Stimulated activated CD4-positive, alpha-beta T cell treated with anti-CD3 and anti-CD28 coated beads, TNF-alpha, amount 100 ng/mL, for 48 hours (primary cell): ENCODE results near the gene HOXB2.
A peak's percentile ranks its signal among the peaks of the same experiment; 100 is the strongest.
"Not testable (repeated sequence)": the region's sequence is repeated elsewhere in the genome, so short reads cannot be mapped to it uniquely, and the experiment has no call there.

ENCODE experiments used
- DNase-seq, 3 donors: peaks; one replicate each; pipeline ENCODE4 v3.0.0-alpha.2; 2020; ENCODE audit warnings: low read depth in 3 of 3

Gene HOXB2

DNA sequence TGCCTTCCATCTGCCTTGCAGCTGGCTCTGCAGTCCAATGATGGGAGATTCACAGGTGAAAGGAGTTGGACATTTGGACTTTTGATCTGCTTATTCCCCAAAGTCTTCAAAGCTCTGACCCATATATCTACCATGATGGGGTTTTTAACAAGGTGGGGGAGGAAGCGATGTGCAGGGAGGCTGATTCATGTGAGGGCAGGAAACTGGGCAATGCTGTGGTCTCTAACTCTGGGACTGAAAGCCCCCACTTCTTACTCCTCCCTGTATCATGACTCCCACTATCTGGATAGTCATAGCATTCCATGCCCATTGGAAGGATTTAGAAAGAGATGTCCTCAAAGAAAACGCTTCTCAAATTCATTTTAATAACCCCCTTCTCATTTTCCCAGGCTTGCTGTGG is 30.4 kb downstream of the HOXB2 start:
- DNase-seq, result no peak

GRCh38 chr17:48513666-48514455 is 31.0 kb downstream of the HOXB2 start:
- DNase-seq, result no peak

DNA sequence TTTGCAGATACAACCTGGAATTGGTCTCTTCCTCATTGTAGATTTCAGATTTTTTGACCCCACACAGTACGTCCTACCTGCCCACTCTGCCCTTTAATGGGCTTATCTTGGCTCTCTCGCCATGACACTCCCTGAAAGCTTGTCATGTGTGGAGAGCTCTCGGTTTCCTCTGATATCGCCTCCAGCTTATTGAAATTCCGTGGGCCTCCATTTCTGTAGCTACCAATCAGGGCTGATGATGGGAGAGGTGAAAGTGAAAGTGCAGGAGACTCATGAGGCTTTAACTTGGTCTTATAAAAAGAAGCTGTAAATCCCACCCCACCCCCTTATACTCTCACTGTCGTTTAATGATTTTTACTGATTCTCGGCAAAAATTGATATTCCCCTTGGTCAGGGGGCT is 31.8 kb downstream of the HOXB2 start:
- no peak for DNase-seq

DNA sequence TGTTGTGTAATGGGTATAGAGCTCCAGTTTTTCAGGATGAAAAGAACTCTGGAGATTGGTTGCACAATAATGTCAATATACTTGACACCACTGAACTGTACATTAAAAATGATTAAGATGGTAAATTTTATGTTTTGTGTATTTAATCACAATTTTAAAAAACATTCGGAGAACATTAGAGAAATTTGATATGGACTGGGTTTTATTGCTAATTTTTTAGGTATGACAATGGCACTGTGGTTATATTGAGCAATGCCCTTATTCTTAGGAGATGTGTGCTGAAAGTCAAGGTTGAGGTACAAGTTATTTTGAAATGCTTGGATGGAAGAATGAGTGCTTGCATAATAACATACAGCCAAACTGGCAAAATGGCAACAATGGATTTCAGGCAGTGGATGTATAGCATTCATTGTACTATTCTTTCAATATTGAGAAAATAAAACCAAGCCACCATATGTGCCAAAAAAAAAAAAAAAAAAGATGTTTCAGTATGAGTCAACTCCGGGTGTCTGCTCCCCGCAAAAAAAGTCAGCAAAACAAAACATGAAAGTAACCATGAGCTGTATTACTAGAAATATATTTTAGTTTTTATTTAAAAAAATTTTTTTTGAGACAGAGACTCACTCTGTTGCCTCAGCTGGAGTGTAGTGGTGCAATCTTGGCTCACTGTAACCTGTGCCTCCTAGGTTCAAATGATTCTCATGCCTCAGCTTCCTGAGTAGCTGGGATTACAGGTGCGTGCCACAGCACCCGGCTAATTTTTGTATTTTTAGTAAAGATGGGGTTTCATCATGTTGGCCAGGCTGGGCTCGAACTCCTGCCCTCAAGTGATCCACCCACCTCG is 33.9 kb downstream of the HOXB2 start:
- DNase-seq, result peak in 1 of 3 donors; percentile 8

- DNase-seq, result no peak
Observed at GRCh38 chr17:48510381-48510760, 34.5 kb downstream of the HOXB2 start.

DNA sequence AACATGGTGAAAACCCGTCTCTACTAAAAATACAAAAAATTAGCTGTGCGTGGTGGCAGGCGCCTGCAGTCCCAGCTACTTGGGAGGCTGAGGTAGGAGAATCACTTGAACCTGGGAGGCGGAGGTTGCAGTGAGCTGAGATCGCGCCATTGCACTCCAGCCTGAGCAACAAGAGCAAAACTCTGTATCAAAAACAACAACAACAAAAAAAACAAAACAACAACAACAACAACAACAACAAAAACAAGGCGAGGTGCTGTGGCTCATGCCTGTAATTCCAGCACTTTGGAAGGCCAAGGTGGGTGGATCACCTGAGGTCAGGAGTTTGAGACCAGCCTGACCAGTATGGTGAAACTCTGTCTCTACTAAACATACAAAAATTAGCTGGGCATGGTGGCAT is 35.2 kb downstream of the HOXB2 start:
- not testable (repeated sequence) for DNase-seq

DNA sequence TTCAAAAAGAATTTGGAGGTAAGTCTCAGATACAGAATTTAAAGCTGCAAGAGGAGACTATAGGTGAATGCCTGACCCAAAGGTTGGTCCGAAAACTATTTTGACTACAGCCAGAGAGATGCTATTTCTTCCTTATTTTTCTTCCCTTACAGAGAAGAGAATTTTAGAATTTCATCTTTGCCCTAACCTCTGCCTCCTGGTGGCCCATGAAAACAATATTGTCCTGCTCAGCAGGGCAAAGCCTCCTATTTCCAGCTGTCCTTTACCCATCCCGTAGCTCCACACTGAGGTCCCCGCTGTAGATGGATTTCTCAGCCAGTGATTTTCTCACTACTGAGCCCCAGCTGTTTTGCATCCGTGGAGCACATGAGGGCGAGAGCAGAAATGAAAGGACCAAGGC is 38.7 kb downstream of the HOXB2 start:
- no peak for DNase-seq

DNA sequence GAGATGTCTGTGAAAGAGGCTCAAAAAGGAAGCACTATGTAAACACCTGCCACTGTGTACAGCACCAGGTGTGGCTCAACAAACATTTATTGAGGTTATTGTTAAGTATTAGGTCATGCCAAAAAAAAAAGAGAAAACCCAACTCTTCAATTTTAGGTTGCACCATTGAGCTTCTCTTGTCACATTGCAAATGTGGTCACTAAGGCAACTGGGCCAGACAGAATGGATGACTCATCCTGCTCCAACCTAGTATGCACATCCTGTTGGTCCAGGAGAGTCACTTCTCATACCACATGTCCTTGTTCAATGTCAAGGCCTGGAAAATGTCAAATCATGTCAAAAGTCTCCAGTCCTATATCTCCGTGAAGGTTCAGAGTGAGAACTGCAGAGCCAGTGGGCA is 39.1 kb downstream of the HOXB2 start:
- no peak for DNase-seq

DNA sequence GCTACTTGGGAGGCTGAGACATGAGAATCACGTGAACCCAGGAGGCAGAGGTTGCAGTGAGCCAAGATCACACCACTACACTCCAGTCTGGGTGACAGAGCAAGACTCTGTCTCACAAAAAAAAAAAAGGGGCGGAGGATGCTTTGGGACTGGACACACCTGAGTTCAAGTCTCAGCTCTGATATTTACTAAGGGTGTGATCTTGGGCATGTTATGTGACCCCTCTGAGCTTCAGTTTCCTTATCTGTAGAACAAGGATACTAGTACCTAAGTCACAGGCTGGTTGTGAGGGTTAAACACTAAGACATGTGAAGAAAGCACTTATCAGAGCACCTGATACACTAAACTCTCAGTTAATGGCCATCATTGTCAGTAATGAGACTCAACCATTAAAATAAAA is 40.0 kb downstream of the HOXB2 start:
- no peak for DNase-seq

DNA sequence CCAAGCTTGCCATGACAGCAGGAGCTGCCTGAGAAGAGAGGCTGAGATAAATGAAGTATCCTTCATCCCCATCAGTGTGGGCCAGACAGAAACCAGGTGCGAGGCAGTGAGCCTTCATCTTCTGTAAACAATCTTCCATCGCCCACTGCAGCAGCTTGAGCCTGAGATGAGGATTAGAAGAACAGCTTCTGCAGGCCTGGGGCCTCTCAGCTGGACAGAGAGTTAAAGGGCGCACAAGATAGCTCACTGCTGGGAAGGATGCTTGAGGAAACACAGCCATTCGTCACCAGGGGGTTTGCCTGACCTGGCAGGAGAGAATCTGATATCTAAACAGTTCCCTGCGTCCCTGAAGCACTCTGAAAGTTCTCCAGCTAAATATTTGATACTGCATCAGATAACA is 41.2 kb downstream of the HOXB2 start:
- no peak for DNase-seq

DNA sequence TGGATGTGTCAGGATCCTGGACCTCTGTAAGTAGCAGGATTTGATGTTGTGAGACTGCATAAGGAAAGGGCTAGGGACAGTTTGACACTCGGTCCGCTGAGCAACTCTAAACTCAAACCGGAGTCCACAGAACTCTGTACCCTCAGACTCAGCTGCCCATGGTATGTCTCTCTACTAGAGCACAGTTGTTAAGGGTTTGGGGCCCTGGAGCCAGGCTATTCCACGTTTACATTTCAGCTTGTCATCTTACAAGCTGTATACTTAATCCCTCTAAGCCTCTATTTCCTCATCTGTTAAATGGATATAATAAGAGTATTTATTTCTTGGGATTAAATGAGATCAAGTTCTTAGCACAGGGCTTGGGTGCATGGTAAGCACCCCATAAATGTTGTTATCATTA is 42.0 kb downstream of the HOXB2 start:
- no peak for DNase-seq

GRCh38 chr17:48502312-48502711 is 42.6 kb downstream of the HOXB2 start:
- no peak for DNase-seq

- no peak for DNase-seq
Observed at GRCh38 chr17:48500435-48501426, 44.2 kb downstream of the HOXB2 start.

DNA sequence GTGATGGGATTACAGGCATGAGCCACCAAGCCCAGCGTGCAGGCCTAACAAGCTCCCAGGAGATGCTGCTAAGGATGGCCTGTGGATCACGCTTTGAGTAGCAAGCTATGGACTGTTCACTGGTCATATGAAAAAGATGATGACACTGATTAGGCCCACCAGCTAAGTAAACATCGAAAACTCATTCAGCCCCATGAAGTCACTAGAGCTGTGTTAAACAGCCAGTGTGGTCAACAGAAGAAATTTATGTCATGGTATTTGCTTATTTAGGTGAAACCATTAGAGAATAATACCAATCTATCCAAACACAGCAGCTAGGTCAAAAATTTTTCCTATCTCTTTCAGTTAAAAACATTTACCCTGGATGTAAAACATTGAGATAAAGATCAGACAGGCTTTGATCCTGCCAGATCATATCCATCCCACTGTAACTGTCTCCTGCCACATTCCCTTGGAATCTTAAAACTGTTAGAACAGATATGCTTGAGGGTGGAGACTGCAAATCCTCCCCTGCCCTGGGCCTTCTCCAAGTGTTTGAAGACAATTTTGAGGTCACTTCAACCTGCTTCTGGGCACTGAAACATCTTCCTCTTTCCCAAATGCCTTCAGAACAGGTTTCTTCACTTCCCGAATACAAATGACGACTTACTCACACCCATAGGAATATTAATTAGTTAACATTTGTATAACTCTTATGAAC is 45.0 kb downstream of the HOXB2 start:
- no peak for DNase-seq

DNA sequence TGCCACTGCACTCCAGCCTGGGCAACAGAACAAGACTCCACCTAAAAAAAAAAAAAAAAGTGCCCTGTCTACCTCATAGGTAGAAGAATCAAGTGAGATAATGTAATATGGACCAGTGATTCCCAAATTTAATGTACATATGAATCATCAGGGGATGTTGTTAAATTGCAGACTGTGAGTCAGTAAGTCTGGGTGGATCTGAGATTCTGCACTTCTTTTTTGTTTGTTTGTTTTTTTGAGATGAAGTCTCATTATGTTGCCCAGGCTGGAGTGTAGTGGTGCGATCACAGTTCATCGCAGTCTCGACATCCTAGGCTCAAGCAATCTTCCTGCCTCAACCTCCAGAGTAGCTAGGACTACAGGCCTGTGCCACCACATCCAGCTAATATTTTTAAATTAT is 45.7 kb downstream of the HOXB2 start:
- no peak for DNase-seq

- DNase-seq, result no peak
Observed at GRCh38 chr17:48498164-48498850, 46.6 kb downstream of the HOXB2 start.

DNA sequence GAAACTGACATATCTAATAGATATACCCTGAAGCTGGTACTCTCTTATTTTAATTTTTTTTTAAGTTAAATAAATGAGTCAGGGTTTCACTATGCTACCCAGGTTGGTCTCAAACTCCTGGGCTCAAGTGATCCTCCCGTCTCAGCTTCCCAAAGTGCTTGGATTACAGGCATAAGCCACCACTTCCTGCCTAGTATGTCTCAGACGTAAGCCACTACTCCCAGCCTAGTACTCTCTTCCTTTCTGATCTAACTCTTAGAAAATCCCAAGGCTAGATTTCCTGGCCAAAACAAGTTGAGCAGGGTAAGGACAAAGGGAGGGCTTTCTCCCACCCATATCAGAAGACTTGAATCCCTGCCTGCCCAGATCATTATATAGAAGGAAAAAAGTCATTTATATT is 47.8 kb downstream of the HOXB2 start:
- no peak for DNase-seq

DNA sequence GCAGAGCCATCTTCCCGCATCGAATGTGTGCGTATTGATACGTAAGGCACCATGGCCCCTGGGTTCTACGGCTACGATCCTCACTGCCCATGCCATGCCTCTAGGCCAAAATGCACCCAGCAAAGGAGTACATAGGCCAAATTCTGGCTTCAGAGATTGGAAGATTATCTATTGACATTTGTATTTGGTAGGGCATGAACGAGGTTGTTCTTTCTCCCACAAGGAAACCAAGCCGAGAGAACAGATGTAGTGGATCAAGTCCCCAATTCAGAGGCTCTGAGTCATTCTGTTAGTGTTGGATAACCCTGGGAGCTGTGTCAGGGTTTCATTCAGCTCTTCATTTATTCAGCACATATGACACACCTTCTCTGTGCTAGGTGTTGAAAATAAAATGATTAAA is 50.6 kb downstream of the HOXB2 start:
- no peak for DNase-seq
